ENCODE results near the gene SMTNL2. TPM values are rescaled to one million over a fixed set of nuclear protein-coding genes. Genes with fewer than 3 reads are reported as not detected.

SMTNL2 gene
- polyA plus RNA-seq, 1 of the 3 experiments (the other 2 are of a cell fraction), result not detected

DNA sequence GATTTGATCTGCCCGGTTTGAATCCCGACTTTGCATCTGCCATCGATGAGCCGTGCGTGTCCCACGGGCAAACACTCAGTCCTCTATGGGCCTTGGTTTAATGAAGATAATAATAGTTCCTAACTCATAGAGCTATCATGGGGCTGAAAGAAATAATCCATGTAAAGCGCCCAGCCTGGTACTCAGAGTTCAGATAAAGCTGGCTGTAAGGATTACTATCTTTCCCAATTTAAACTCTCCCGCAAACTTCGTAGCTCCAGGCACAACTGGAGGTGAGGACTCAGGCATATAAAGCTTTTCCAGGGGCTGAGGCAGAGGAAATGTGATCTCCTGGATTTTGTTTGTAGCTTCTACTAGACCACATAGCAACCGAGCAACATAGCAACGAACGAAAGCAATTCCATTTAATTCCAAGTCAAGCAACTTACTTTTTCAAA, 40.9 kb downstream of the SMTNL2 start:
- DNase-seq, result no peak
- Histone ChIP-seq H4K20me1 (ENCODE audit: insufficient read depth) (no peaks in the 10 kb centered on the region), H3K36me3 (replicated peaks in 1 of 2; ENCODE audit: control insufficient read depth in 1 of 2, insufficient read depth in 2 of 2, low read length in 1 of 2) (no peaks in the 10 kb centered on the region), H3K9ac (no peak overlapping the region), H3K27ac (ENCODE audit: low read depth in 2 of 2, low read length in 1 of 2) (no peak overlapping the region), H2AFZ (ENCODE audit: low read depth) (no peak overlapping the region), H3K4me1 (ENCODE audit: control insufficient read depth in 1 of 2, insufficient read depth in 2 of 2, low read depth in 1 of 2, low read length in 1 of 2) (no peaks in the 10 kb centered on the region), H3K9me2 (no peaks in the 10 kb centered on the region), H3K79me2 (ENCODE audit: insufficient read depth) (no peaks in the 10 kb centered on the region), H3K9me3 (0 out of 2 replicates have a peak, but pooled peaks cover 6% of the 10 kb centered on the region), H3K4me2 (no peak overlapping the region), H3K4me3 (ENCODE audit: low read depth in 2 of 2, low read length in 1 of 2) (no peak overlapping the region), H3K27me3 (ENCODE audit: insufficient read depth) (peaks cover 18% of the 10 kb centered on the region; the same call in 1 of the 2 replicates), H3F3A (replicated peaks; ENCODE audit: insufficient read depth) (no peaks in the 10 kb centered on the region)
- WGBS (ENCODE audit: low lambda C conversion rate), result 68% methylated on average over 12 of the region's 12 CpGs
- TF ChIP-seq MXI1 (IDR thresholded peaks at IDR 0.05; ENCODE audit: low read depth, low read length), result no peak
- TF ChIP-seq CTCF (IDR thresholded peaks at IDR 0.05), result no peak
- no peak for TF ChIP-seq NFIC (IDR thresholded peaks at IDR 0.05; ENCODE audit: borderline replicate concordance)
- CTCF ChIA-PET, result interaction anchor here (0.6 to 7.1 kb wide), 27 partner anchors 9 to 212 kb away, joined by 3 to 237 read pairs (median 5); partner anchors contain the start of genes GGT6 and SMTNL2
- POLR2A ChIA-PET, result no interaction called here

DNA sequence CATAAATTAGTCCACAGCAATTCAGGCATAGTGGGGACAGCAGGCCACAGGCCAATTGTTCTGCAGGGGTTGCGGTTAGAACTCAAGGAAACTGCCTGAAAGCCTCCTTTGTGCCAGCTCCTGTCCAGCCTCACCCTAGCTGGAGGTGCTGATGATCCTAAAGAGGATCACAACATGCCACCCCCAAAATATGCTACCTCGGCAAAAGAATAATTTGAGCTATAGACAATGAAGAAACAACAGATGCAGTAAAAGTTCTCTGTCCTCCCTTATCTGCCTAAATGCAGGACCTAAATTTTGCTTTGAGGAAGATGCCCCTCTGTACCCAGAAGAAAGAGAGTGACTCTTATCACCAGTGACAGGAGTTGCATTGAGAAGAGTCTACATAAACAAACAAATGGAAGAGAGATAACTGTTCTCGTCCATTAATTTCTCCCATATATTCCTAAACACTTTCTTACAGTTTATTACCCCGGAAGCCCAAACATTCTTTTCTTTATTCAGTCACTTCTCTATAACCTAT, 42.5 kb downstream of the SMTNL2 start:
- H2AFZ ChIP-seq (ENCODE audit: low read depth), result no peak overlapping the region
- no peak for TF ChIP-seq RFX5 (IDR thresholded peaks at IDR 0.05; ENCODE audit: low read length)
- no peak for TF ChIP-seq EP300 (IDR thresholded peaks at IDR 0.05; ENCODE audit: borderline replicate concordance in 1 of 2, low read depth in 1 of 2, low read length in 1 of 2)
- no peak for TF ChIP-seq ZBTB33 (IDR thresholded peaks at IDR 0.05; ENCODE audit: borderline replicate concordance, low read depth)
- TF ChIP-seq ELF1 (IDR thresholded peaks at IDR 0.05), result no peak
- no peak for TF ChIP-seq MAX (IDR thresholded peaks at IDR 0.05; ENCODE audit: low read depth)
- no peak for TF ChIP-seq GATA2 (CRISPR knock-in tag; IDR thresholded peaks at IDR 0.05)
- TF ChIP-seq RCOR1 (IDR thresholded peaks at IDR 0.05; ENCODE audit: low read length), result no peak
- no peak for TF ChIP-seq TAF1 (IDR thresholded peaks at IDR 0.05; ENCODE audit: borderline replicate concordance, low read depth, low read length)
- no peak for TF ChIP-seq TEAD4 (IDR thresholded peaks at IDR 0.05; ENCODE audit: borderline replicate concordance, insufficient read depth)
- H3K9ac ChIP-seq, result no peak overlapping the region
- H3K9me2 ChIP-seq, result no peaks in the 10 kb centered on the region
- no peak overlapping the region for H3K27ac ChIP-seq (ENCODE audit: low read depth in 2 of 2, low read length in 1 of 2)
- H3K4me1 ChIP-seq (ENCODE audit: control insufficient read depth in 1 of 2, insufficient read depth in 2 of 2, low read depth in 1 of 2, low read length in 1 of 2), result no peaks in the 10 kb centered on the region
- H3K36me3 ChIP-seq (replicated peaks in 1 of 2; ENCODE audit: control insufficient read depth in 1 of 2, insufficient read depth in 2 of 2, low read length in 1 of 2), result no peaks in the 10 kb centered on the region
- no peak for DNase-seq
- no peaks in the 10 kb centered on the region for H4K20me1 ChIP-seq (ENCODE audit: insufficient read depth)
- H3K4me3 ChIP-seq (ENCODE audit: low read depth in 2 of 2, low read length in 1 of 2), result no peak overlapping the region
- 53% methylated on average over 4 of the region's 4 CpGs for whole genome bisulfite sequencing (ENCODE audit: low lambda C conversion rate)
- 0 out of 2 replicates have a peak, but pooled peaks cover 6% of the 10 kb centered on the region for H3K9me3 ChIP-seq
- POLR2A ChIA-PET, result no interaction called here
- peaks cover 18% of the 10 kb centered on the region for H3K27me3 ChIP-seq (ENCODE audit: insufficient read depth)
- H3F3A ChIP-seq (replicated peaks; ENCODE audit: insufficient read depth), result no peaks in the 10 kb centered on the region
- no peaks in the 10 kb centered on the region for H3K79me2 ChIP-seq (ENCODE audit: insufficient read depth)
- H3K4me2 ChIP-seq, result no peak overlapping the region
- CTCF ChIA-PET, result interaction anchor here (0.6 to 7.1 kb wide), 22 partner anchors 10 to 218 kb away, joined by 3 to 237 read pairs (median 6); partner anchors contain the start of genes ARRB2 and GGT6

All from SK-N-SH (cell line).